HK-2 (cell line): ENCODE results near the gene PLCD3.

Source experiments
- DNase-seq: peaks from one replicate; pipeline ENCODE4 v3.0.0-alpha.2; 2018; ENCODE audit not compliant: unreplicated experiment

Gene PLCD3

GRCh38 chr17:45073414-45074070, 58.8 kb downstream of the PLCD3 start:
- no peak for DNase-seq

- no peak for DNase-seq
Observed at GRCh38 chr17:45070809-45071208, 61.5 kb downstream of the PLCD3 start.

GRCh38 chr17:45070001-45070400, 62.3 kb downstream of the PLCD3 start:
- no peak for DNase-seq

GRCh38 chr17:45067637-45068036, 64.7 kb downstream of the PLCD3 start:
- DNase-seq, result no peak

GRCh38 chr17:45063198-45063597, 69.1 kb downstream of the PLCD3 start:
- no peak for DNase-seq

- DNase-seq, result no peak
Observed at GRCh38 chr17:45061606-45062205, 70.6 kb downstream of the PLCD3 start.

GRCh38 chr17:45060797-45061605, 71.3 kb downstream of the PLCD3 start, which contains the start of gene NMT1:
NMT1 (plus strand) TSS chr17:45061317; CDS start chr17:45061330, 13 bp downstream.
- peak; percentile 97 for DNase-seq

GRCh38 chr17:45060382-45060796, 71.9 kb downstream of the PLCD3 start:
- DNase-seq, result no peak
